Central memory CD8-positive, alpha-beta T cell (primary cell): Measurements from ENCODE around the gene DBP.

Experiments
- ATAC-seq: fragments of 150-1000 bp; cut with Tn5 transposase; replicated peaks from 2 replicates; pipeline ENCODE4 v1.10.0; 2022; ENCODE audit warnings: mild to moderate bottlenecking, moderate FRiP score, moderate number of reproducible peaks; ENCODE audit not compliant: poor library complexity, severe bottlenecking; ENCODE audit errors: extremely low read depth
- DNase-seq, 2 donors: peaks; one replicate each; pipeline ENCODE4 v3.0.0; 2021; ENCODE audit warnings: low spot score in 2 of 2
- H3K27ac Mint-ChIP-seq: one replicate; pipeline ENCODE4 v1.8.0; 2022; ENCODE audit warnings: low read depth, mild to moderate bottlenecking, moderate library complexity, mixed read lengths
- H3K27me3 Mint-ChIP-seq: one replicate; pipeline ENCODE4 v1.8.0; 2022; ENCODE audit warnings: mixed read lengths
- H3K36me3 Mint-ChIP-seq: one replicate; pipeline ENCODE4 v1.8.0; 2022; ENCODE audit warnings: mild to moderate bottlenecking, moderate library complexity, mixed read lengths; ENCODE audit not compliant: insufficient read depth
- H3K4me1 Mint-ChIP-seq: one replicate; pipeline ENCODE4 v1.8.0; 2022; ENCODE audit warnings: mixed read lengths
- H3K4me3 Mint-ChIP-seq: one replicate; pipeline ENCODE4 v1.8.0; 2022; ENCODE audit warnings: mild to moderate bottlenecking, moderate library complexity, mixed read lengths
- H3K9me3 Mint-ChIP-seq: one replicate; pipeline ENCODE4 v1.8.0; 2022; ENCODE audit warnings: mixed read lengths

Gene DBP

DNA sequence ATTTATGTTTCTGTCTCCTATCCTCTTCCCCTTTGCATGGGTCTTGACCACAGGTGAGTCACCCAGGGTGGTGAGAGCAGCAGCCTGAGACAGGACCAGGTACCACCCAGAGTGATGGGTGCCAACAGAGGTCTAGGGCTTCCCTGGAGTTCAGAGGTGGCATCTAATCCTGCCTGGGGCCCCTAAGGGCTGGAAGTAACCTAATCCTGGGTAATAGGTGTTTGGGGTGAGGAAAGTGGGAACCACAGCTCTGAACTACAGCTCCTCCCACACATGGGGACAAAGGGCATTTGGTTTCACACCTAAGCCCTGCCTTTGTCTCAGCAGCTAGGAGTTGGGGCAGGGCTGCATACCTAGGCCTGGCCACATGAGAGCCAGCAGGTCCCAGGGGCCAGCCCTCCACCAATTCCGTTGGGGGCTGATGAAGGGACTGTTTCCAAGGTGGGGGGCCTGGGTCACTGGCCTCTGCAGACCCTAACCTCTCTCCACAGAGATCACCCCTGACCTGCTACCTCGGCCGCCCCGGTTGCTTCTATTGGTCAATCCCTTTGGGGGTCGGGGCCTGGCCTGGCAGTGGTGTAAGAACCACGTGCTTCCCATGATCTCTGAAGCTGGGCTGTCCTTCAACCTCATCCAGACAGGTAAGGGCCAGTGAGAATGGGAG lies 9.8 kb downstream of the DBP start:
- H3K27me3 Mint-ChIP-seq, result no peaks in the 10 kb centered on the region
- no peak overlapping the region for H3K27ac Mint-ChIP-seq
- no peak overlapping the region for H3K4me3 Mint-ChIP-seq
- no peak for ATAC-seq
- H3K9me3 Mint-ChIP-seq, result no peaks in the 10 kb centered on the region
- peaks cover 24% of the 10 kb centered on the region for H3K36me3 Mint-ChIP-seq
- DNase-seq, result no peak
- peaks cover 35% of the 10 kb centered on the region for H3K4me1 Mint-ChIP-seq

DNA sequence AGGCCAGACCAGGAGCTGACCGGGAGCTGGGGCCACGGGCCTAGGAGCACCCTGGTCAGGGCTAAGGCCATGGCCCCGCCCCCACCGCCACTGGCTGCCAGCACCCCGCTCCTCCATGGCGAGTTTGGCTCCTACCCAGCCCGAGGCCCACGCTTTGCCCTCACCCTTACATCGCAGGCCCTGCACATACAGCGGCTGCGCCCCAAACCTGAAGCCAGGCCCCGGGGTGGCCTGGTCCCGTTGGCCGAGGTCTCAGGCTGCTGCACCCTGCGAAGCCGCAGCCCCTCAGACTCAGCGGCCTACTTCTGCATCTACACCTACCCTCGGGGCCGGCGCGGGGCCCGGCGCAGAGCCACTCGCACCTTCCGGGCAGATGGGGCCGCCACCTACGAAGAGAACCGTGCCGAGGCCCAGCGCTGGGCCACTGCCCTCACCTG lies 11.3 kb downstream of the DBP start:
- no peak for DNase-seq
- no peak overlapping the region for H3K27ac Mint-ChIP-seq
- no peak for ATAC-seq
- peaks cover 16% of the 10 kb centered on the region for H3K36me3 Mint-ChIP-seq
- no peak overlapping the region for H3K4me3 Mint-ChIP-seq
- no peaks in the 10 kb centered on the region for H3K27me3 Mint-ChIP-seq
- H3K4me1 Mint-ChIP-seq, result peaks cover 35% of the 10 kb centered on the region
- no peaks in the 10 kb centered on the region for H3K9me3 Mint-ChIP-seq

DNA sequence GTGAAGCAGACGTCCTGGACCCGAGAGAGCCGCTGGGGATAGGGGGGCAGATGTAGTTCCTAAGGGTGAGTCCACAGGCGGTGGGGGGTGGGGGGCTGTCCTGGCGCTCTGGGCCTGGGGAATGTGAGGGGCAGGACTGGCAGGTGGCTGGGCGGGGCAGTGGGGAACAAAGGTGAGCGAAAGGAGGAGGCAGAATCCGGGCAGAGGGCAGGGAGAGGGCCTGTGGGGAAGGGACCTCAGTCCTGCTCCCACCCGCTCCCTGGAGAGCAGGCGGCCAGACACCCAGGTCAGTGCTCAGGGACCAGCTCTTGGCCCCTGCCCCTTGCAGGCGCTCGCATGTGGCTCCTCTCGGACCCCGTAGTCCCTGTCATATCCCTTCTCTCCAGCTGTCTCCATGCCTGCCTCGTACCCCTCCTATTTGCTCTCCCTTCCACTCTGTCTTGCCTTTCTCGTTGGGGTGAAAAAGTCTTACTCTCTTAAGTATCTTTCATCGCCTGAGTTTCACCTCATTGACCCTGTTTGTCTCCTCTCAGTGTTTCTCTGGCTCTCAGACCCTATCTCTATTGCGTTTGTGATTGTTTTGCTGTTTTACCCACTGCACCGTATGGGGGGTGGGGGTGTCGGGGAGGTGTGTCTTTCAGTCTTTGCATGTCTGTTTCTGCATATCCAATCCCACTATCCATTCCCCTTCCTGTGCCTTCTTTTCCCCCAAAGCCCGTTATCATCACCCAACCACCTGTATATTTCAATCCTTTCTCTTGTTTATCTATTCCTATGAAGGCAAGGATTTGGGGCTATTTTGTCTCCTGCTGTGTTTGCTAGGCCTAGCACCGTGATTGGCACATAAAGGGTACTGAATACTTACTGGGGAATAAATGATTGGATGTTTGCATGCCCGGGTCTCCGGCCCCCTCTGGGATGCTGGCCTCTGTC lies 12.1 kb downstream of the DBP start:
- Mint-ChIP-seq H3K4me1 (peaks cover 38% of the 10 kb centered on the region), H3K4me3 (peak overlapping the region; percentile 77), H3K27ac (no peak overlapping the region), H3K36me3 (peaks cover 16% of the 10 kb centered on the region), H3K9me3 (no peaks in the 10 kb centered on the region), H3K27me3 (no peaks in the 10 kb centered on the region)
- no peak for ATAC-seq
- no peak for DNase-seq

DNA sequence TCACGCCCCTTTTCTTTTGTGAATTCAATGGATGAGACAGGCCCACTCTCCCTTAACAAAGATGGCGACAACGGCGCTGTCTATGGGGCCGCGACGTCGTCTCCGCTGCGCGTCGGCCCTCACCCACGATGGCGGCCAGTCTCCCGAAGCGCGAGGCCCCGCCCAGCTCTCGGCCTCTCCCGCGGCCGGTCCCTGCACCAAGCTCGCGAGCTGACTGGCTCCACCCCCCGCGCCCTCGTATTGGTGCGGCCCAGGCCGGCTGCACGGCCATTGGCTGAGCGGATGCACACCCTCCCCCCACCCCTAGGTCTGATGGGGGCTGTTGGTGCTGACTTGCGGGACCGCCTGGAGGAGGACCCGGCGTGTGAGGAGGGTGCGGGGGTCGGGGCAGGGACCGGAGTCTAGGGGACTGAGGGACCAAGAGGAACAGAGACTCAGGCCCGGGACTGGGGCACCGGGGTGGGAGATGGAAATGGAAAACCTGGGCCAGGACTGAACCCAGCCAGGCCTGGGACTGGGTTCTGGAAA lies 13.0 kb downstream of the DBP start:
- Mint-ChIP-seq H3K4me1 (peaks cover 46% of the 10 kb centered on the region), H3K9me3 (no peaks in the 10 kb centered on the region), H3K27ac (peak overlapping the region; percentile 85), H3K27me3 (no peaks in the 10 kb centered on the region), H3K36me3 (peaks cover 21% of the 10 kb centered on the region), H3K4me3 (peak overlapping the region; percentile 77)
- DNase-seq, result peak; percentile 80 to 81
- peak; percentile 74 for ATAC-seq

DNA sequence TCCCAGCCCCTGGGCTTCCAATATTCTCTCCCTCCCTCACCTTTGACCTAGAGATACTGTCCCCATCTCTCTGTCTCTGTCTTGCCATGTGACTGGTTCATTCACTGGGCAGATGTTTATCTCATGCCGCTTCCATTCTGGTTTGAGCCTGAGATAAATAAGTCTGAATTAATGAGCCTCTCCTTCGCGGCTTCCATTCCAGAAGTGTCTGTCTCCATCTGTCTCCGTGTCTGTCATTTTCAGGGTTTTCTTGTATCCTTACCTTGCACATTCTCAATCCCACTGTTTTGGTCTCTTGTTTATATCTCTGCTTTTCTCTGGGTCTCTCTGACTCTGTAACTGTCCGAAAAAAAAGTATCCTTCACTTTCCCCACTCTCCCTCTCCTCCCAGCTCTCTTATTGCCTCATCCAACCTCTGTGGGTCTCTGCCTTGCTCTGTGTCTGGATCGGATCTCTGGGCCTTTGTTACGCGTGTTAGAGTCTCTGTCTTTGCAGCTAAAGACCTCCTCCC lies 13.6 kb downstream of the DBP start:
- DNase-seq, result no peak
- H3K4me1 Mint-ChIP-seq, result peaks cover 45% of the 10 kb centered on the region
- no peaks in the 10 kb centered on the region for H3K27me3 Mint-ChIP-seq
- H3K36me3 Mint-ChIP-seq, result peaks cover 27% of the 10 kb centered on the region
- no peaks in the 10 kb centered on the region for H3K9me3 Mint-ChIP-seq
- no peak for ATAC-seq
- peak overlapping the region; percentile 77 for H3K4me3 Mint-ChIP-seq
- peak overlapping the region; percentile 85 for H3K27ac Mint-ChIP-seq

DNA sequence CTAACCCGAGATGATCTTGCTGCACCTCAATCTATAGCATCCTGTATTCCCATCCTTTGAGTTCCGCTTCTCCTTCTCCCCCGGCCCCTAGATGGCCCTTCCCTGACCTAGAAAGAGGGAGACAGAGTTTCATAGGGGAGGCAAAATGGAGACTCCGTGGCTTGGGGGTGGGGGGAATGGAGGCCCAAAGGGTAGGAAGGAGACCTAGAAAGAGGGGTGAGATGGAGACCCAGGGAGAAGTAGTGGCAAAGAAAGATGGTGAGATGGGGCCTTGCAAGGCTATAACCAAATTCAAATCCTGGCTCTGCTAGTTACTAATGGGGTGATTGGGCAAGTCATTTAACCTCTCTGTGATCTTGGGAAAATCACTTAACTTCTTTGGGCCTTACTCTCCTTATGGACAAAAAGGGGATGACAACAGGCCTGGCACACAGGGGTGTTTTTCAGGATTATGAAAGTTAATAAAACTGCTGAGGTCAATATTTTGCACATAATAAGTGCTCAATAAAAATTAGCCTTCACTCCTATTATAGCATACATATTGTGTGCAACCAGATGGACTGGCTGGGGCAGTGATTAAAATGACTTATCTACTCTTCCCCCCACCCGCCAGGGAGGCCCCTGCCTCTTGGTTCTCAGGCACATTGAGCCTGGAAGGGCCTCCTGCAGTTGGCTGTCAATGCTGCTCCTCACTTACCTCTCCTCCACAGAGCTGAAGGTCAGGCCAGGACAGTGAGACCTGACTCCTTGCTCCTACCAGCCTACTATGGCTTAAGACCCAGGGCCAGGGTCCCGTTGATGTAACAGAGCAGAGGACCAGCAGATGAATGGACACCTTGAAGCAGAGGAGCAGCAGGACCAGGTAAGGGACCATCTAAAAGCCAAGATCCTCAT lies 17.2 kb downstream of the DBP start:
- H3K27me3 Mint-ChIP-seq, result no peaks in the 10 kb centered on the region
- peak overlapping the region; percentile 95 for H3K27ac Mint-ChIP-seq
- peak overlapping the region; percentile 93 for H3K4me3 Mint-ChIP-seq
- no peaks in the 10 kb centered on the region for H3K9me3 Mint-ChIP-seq
- DNase-seq (no peak), ATAC-seq (no peak)
- peaks cover 34% of the 10 kb centered on the region for H3K36me3 Mint-ChIP-seq
- H3K4me1 Mint-ChIP-seq, result peaks cover 57% of the 10 kb centered on the region

DNA sequence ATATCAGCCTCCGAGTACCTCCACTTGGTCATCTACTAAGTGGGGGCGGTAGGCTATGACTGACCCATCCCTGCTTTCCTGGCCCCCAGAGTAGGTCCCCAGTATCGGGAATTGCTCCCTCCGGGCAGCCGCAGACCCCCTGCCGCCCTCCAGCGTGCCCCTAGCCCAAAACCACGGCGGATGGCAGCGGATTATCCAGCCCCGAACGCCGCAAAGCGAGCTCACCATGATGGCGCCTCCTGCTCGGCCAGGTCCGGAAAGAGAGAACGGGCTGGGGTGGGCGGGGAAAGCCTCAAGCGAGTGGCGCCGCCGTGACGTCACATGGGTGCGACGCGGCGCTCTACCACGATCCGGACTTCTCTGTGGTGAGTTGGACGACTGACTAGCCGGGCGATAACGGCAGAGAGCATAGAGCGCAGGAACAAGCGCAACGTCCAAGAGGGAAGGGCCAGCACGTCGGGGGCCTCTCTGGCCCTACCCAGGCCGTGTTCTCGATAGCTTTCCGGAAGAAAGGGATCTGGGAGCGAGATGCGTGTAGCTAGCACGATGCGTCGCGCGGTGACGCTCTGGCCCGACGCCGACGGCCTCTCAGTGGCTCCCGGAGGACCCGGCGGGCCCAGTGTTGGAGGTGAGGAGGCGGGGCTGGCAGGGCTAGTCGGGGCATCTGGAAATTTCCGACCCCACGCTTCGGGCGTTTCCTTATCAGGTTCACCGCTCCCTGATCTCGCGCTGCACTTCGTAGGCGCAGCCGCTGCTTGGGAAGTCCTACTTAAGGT lies 18.1 kb downstream of the DBP start, which contains the start of the genes RPL18 and SPHK2:
Gene RPL18 (minus strand): TSS at position 263 of the 776 bp plus-strand sequence. CDS start 35 bp downstream, at position 228.
Gene SPHK2 (plus strand): TSS at position 591 of the 776 bp plus-strand sequence. CDS start 1,009 bp downstream, outside the sequence.
- peaks cover 33% of the 10 kb centered on the region for H3K36me3 Mint-ChIP-seq
- peak; percentile 81 for ATAC-seq
- no peaks in the 10 kb centered on the region for H3K27me3 Mint-ChIP-seq
- peak; percentile 88 to 94 for DNase-seq
- H3K4me1 Mint-ChIP-seq, result peaks cover 50% of the 10 kb centered on the region
- peak within 1 kb of the TSS; percentile 95 for H3K27ac Mint-ChIP-seq
- peak within 1 kb of the TSS; percentile 93 for H3K4me3 Mint-ChIP-seq
- no peaks in the 10 kb centered on the region for H3K9me3 Mint-ChIP-seq

DNA sequence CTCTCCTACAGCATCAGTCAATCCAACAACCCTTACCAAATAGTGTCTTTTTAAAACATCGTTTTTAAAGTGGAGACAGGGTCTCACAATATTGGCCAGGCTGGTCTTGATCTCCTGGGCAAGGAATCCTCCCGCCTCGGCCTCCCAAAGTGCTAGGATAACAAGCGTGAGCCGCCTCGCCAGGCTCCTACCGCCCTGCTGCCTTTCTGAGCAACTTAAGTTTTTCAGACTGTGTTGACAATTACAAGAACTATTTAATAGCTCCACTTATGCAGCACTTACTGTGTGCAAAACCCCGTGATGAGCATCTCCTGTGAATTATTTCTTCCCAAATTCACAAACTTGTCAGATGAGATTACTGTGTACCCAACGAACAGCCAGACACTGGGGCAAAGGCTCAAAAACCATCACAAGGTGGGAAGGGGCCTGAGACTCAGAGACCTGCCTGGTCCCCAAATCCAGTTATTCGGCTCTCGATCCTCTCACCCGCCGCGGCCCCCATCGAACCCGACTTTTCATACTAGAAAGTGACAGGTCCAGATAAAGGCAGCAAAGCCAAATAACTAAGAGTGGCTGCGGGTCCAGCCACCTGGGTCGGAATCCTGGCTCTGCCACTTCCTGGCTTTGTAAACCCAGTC lies 18.8 kb downstream of the DBP start:
- Mint-ChIP-seq H3K36me3 (peaks cover 34% of the 10 kb centered on the region), H3K4me1 (peaks cover 48% of the 10 kb centered on the region), H3K27ac (peak overlapping the region; percentile 95), H3K27me3 (no peaks in the 10 kb centered on the region), H3K4me3 (peak overlapping the region; percentile 93), H3K9me3 (no peaks in the 10 kb centered on the region)
- ATAC-seq (no peak), DNase-seq (no peak)

DNA sequence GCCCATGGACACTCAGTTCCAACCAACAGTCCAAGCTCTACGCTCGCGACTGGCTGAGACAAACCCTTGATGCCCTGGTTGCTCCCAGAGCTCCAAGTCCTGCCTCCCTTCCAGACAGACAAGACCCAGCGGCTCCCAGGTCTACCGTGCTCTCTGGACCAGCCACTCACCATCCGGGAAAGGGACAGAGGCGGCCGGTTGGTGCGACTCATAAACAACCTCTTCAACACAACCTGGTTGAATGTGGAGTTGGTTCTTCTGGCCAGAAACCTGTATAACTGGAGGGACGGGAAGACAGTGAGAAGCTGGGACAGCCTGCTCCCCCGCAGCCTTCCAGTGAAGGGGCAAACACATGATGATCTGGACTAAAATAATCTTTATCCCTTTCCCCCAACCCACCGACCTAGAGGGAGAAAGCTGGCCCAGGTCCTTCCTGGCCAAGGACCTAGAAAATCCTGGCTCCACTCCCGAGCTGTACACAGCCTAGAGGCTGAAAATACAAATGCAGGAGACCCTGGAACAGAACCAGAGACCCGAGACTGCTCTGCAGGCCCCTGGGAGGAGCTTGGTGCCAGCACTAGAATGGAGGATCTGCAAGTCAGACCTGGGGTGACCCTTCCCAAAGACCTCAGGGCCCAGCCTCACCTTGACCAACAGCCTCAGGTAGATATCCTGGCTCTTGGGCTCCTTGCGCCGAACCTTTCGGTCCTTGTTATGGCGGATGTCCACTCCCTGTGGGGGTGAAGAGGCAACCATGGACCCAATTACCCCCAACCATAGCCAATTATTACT lies 19.8 kb downstream of the DBP start:
- Mint-ChIP-seq H3K27ac (peak overlapping the region; percentile 88), H3K9me3 (no peaks in the 10 kb centered on the region), H3K4me1 (peaks cover 45% of the 10 kb centered on the region), H3K4me3 (peak overlapping the region; percentile 93), H3K27me3 (no peaks in the 10 kb centered on the region), H3K36me3 (peaks cover 31% of the 10 kb centered on the region)
- no peak for DNase-seq
- ATAC-seq, result no peak

DNA sequence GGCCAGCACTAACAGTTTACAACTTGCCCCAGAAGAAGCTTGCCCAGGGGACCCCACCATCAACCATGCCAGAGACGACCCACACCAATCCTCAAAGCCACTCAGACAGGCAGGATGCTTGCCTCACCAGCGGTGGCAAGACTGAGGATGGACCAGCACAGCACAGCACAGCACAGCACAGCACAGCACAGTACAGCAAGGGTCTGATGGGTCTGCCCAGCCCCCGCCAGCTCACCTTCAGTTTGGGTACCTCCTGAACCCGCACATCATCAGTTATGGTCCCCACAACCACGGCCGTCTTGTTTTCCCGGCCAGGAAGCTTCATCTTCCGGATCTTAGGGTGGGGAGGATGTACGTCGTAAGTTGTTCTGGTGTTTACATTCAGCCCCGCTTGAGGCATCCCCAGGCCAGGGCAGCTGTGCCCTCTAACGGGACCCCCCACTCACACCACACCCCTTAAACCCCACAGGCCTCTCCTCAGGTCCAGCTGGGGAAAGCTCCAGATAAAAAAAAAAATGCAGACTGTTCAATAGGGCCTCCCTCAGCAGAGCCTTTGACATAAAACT lies 20.6 kb downstream of the DBP start:
- ATAC-seq (no peak), DNase-seq (no peak)
- H3K4me1 Mint-ChIP-seq, result peaks cover 45% of the 10 kb centered on the region
- H3K4me3 Mint-ChIP-seq, result peak overlapping the region; percentile 93
- peak overlapping the region; percentile 88 for H3K27ac Mint-ChIP-seq
- H3K9me3 Mint-ChIP-seq, result no peaks in the 10 kb centered on the region
- peaks cover 30% of the 10 kb centered on the region for H3K36me3 Mint-ChIP-seq
- no peaks in the 10 kb centered on the region for H3K27me3 Mint-ChIP-seq
